ENCODE data around the gene SEMA3G.

The SEMA3G gene

DNA sequence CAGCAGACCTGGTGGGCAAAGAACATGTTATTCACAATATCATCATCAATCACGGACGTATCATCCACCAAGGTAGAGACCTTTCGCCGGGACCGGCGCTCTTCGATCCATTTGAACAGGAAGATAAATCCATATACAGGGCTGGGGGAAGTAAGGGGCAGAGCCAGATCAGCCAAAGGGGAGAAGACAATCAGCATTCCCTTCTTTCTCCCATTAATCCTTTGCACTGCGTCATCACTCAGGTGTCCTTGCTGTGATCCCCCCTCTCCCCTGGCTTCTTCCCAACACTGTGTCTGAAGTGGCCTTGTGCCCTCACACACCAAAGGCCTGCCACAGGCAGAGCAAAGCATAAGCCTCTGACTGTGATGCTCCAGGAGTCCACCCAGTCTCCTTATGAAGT lies 36.4 kb downstream of the SEMA3G start:
- DNase-seq = no peak

DNA sequence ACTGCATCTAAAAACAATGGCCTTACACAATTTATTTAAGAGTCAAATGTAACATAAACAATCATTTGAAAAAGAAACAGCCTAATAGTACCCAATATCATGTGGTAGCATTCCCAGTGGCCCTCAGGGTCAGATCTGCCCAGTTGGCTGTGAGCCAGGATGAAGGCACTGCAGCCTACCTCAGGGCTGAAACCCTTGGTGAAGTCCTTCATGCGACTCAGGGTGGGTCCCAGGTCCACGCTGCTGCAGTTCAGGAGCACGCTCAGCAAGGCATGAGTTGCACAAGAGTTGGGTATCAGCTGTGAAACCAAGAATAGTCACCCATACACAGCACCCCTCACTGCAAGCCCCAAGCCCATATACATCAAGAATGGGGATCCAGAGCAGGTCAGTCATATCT lies 37.1 kb downstream of the SEMA3G start:
- DNase-seq = no peak

DNA sequence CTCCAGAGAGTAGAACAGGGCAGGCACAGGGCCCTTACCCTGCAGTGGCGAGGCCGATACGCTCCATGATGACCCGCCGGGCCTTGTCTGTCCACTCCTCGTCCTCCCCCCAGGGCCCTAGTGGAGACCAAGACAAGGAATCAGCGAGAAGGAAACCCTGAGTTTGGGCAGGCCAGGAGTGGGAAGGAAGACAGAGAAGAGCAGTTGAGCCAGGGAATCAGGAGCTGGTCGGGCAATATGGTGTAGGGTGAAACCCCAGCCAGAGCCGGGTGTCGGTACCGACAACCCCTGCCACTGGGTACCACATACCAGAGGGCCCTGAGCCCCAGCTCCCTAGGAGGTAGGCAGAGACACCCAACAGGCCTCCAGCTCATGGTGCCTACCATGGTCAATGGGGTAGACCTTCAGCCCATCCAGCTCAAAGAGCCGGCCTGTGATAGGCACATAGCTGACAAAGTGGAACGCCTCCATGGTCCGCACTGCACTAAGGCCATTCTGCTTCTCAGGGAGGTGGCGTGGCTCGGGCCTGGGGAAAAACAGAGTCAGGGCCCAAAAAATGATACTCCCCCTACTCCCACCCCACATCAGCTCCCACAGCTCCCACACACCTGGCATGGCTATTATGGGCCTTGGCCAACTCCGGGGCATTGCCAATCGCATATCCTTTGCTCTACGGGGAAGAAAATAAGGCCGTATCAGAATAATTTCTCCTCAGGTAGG lies 38.0 kb downstream of the SEMA3G start:
- no peak for DNase-seq

DNA sequence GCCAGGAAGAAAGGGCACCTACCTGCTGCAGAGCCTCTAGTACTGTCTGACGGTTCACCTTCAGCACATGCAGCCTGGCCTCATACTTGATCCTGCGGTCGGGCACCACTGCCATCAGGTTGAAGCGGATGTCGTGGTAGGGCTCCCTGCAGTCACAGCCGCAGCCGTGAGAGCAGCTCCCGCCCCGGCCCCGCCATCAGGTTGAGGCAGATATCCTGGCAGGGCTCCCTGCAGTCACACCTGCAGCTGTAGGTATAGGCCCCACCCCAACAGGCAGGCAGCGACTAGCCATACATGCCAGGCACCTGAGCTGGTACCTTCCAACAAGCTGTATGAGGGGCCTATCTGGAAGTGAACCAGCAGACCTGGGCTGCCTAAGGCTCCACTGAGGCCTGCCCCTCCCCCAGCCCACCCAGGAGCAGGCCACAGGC lies 38.7 kb downstream of the SEMA3G start:
- DNase-seq = no peak

DNA sequence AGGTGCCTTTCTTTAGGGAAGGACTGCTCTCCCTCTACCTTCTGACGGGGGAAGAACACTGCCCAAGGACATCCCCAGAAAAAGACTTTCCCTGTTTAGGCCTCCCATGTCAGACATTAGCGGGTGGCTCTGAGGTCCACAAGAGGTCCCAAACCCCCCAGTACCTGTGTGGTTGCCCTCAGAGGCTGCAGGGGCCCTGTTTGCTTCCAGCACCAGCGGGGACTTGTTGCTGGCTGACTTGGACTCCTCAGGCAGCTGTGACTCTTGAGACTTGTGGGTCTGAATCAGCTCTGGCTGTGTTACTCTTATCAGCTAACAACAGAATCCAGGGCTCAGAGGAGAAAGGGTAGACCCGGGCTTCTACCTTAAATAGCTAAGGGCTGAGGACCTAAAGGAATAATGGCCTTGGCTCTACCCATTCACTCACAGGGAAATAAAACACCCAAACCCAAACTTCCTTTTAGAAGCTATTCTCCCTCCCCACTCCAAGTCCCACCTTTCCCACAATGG lies 39.2 kb downstream of the SEMA3G start:
- no peak for DNase-seq

DNA sequence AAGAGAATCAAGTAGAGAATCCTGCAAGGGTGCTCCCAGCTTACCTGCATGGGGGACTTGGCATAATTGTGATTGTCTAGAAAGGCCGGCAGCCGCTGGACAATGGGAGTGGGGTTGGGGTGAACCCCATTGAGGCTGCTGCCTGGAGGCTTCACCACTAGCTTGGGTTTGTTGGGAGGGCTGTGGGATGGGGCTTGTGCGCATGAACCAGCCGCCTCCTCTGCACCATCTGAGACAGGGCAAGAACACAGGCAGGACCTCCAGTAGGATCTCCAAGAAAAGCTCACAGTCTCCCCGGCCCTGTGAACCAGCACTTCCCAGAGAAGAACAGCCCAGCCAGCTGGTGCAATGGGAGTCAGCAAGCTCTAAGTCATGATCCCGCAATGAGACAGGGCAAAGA lies 39.8 kb downstream of the SEMA3G start:
- no peak for DNase-seq

DNA sequence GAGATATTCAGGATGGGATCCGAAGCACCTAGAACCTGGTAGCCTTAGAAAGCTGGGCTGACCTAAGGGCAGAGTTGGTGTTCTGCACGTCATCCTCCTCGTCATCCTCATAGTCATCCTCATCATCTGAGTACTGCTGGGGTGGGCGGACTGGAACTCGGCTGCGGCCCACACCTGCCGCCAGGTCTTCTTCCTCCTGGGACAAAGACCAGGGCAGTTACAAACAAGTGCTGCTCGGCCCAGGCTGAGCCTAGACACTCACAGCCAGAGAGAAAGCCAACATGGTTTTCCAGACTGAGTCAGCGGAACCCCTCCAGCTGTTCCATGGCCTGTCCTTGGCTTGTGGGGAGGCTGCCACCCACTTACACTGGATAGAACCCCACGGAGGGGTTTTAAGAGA lies 40.5 kb downstream of the SEMA3G start:
- DNase-seq = no peak

DNA sequence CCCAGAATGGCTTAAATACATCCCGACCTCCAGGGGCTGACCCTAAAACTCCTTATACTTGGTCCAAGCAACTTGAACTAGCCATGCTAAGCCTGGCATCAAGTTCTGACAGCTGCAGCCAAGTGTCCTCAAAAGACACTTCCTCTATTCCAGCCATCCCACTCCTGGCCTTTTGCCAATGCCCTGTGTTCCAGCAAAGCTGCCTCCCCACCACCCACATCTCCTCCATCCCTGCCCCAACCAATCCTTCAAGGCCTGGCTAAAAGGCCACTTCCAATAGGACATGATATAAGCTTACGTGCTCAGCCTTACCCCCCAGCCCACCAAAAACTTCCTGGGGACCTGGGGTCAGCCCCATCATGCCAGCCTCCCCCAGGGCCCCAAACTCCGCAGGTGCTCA lies 40.9 kb downstream of the SEMA3G start:
- peak; percentile 50 to 71 for DNase-seq

DNA sequence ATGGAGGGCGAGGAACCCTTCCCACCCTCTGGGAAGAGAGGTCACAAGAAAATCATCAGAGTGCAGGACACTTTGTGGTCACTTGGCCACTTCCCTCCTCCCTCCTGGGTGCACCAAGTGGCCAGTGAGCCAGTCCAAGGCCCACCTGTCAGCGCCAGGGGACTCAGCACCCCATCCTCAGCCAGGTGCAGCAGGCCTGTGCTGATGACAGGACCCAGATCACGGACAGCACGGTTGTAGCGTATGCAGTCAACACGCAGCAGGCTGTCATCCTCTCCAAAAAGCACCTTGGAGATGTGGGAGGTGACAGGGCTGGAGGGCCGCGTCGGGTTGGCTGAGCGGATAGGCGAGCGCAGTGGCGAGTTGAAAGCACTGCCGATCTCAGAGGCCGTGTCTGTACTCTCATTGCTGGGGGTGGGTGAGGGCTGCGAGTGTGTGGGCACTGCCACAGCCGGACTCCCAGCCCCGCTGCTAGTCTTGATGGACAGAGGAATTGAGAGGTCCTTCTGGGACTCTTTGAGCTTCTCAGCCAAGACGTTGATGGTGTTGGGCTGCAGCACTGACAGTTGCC lies 41.5 kb downstream of the SEMA3G start:
- DNase-seq = no peak

DNA sequence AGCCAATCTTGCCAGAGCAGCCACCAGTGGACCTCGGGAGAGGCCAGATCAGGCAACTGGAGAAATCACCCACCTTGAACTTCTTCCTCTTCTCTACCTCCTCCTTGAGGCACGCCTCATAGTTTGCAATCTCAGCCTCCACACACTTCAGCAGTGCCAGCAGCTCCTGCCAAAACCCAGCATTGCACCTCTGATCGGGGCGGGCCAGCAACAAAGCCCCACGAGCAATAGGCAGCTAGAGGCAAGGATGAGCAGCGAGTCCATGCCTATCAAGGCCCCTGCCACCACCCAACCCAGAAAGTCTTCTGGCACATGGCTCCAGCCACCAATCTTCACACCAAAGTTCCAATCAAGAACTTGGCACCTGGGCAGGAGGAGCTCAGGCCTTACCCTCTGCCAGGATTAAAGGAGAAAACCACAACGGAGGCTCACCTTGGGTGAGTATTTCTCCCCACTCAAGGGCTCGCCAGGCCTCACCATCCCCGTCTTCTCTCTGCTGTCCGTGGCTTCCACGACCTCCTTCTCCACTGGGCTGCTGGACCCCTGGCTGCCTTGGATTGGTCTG lies 42.1 kb downstream of the SEMA3G start:
- no peak for DNase-seq

DNA sequence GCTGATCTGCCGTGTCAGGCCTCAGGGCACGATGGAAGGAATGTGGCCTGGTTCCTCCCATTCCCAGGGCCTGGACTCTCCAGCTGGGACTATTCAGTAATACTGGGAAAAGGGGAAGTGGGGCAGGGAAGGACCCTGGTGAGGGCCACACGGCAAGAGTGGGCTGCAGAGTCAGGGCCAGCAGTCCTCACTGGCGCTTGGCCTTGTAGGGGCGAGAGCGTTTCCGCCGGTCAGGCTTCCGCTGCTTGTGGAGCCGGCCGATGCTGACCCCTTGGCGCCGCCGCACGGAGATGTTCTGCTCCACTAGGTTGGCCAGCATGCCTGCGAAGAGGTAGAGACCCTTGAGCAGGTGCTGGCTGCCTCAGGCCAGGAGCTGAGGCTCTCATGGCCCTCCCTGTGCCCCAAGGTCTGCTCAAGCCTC lies 42.8 kb downstream of the SEMA3G start:
- no peak for DNase-seq

DNA sequence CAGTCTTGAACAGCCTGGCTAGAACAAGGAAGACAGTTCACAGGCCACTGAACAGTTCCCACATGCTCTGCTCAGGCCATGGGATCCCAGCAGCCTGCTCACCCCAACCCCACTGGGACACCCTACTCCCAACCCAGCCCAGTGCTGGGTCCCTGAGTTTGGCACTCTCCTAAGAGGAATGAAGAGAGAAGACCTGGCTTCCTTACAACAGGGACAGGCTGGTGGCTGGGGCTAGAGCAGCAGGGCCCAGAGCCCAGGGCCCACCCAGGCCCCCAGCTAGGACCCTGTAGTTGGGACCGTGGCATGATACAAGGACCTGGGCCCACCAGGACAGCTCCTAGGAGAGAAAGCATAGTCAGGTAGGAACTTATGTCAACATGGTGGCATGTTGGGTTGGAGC lies 43.4 kb downstream of the SEMA3G start:
- DNase-seq = no peak

DNA sequence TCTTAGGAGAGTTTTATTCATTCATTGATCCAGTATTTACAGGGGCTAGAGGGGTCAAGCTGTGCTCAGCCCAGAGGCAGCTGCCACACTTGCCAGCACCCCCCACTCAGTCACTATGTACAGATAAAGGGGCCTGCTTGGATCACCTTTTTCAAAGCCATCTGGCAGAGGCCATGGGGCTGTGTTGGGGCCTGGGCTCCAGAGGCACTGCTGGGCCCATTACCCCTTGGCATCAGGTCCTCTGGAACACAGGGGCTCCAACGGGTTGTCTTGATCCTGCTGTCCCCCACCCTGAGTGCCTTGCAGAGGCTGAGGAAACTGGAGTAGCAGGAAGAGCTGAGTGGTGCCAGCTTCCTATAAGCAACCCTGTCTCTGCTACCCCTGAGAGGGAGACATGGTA lies 43.9 kb downstream of the SEMA3G start:
- no peak for DNase-seq

DNA sequence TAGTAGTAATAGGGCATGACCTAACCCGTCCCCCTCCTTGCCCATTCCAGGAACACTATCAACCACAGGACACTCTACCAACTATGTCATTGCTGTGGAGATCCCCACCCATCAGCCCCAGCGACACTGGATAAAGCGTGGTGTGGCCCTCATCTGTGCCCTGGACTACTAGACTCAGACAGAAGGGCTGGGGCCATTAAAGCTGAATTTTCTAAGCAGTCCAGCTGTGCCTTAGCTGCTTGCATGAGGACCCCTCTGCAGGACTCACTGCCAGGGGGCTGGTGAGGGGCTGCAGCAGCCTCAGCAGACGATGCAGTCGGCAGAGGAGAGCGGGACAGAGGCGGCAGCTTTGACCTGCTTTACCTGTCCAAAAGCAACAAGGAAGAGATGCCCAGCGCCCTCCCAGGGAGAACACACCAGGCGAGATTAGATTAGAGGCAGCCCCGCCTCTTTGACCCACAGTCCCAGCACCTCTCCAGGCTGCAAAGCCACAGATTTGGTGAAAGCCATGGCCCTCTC lies 44.6 kb downstream of the SEMA3G start:
- no peak for DNase-seq

DNA sequence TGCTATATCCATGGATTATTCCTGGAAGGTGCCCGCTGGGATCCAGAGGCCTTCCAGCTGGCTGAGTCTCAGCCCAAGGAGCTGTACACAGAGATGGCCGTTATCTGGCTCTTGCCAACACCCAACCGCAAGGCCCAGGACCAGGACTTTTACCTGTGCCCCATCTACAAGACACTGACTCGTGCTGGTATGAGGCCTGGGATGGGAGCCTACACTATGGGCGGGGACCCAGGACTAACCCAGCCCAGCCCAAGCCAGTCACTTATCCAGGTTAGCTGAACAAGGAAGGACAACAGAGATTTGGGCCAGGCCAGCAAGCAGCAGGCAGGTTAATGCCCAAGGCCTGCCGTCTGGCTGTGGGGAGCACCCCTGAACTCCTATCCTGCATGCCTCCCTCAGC lies 45.3 kb downstream of the SEMA3G start:
- DNase-seq = no peak

DNA sequence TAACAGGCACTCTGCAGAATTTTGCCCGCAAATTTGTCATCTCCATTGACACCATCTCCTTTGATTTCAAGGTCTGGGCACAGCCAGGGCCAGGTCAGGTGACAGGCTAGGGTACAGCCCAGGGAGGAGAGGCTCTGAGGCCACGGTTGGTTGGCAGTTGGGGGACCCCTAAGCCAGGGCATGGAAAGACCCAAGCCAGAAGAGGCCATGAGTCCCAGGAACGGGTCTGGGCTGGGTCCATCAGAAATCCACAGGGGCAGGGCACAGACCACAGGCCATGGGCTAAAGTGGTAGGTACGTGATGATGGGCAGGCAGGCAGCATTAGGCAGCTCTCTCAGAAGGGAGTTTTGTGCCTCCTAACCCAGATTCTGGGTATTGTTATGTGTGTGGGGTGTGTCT lies 45.8 kb downstream of the SEMA3G start:
- no peak for DNase-seq

DNA sequence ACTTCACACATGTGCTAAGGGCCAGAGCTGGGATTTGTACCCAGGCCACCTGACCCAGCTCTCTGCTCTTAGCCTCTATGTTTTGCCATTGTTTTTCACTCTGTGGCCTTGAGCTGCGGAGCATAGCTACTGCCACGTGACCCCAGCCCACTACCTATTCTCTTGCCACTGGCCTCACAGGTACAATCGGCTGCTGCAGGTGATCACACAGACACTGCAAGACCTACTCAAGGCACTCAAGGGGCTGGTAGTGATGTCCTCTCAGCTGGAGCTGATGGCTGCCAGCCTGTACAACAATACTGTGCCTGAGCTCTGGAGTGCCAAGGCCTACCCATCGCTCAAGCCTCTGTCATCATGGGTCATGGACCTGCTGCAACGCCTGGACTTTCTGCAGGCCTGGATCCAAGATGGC lies 46.2 kb downstream of the SEMA3G start:
- DNase-seq = no peak

DNA sequence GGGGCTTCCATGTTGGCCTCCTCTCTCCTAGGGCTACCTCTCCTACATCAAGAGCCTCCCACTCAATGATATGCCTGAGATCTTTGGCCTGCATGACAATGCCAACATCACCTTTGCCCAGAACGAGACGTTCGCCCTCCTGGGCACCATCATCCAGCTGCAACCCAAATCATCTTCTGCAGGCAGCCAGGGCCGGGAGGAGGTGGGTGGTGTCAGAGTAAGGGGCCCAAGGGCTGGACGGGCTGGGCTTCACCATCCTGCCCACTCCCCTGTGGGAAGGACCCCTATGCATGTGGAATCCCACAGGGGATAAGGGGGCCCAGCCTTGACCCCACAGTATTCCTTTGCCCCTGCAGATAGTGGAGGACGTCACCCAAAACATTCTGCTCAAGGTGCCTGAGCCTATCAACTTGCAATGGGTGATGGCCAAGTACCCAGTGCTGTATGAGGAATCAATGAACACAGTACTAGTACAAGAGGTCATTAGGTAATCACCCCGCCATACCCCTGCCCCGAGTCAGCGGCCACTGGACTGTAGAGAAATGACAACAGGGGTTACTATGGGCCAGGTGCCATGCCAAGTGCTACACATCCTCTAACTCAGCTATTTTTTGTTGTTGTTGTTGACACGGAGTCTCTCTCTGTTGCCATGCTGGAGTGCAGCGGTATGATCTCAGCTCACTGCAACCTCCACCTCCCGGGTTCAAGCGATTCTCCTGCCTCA lies 47.1 kb downstream of the SEMA3G start:
- no peak for DNase-seq

DNA sequence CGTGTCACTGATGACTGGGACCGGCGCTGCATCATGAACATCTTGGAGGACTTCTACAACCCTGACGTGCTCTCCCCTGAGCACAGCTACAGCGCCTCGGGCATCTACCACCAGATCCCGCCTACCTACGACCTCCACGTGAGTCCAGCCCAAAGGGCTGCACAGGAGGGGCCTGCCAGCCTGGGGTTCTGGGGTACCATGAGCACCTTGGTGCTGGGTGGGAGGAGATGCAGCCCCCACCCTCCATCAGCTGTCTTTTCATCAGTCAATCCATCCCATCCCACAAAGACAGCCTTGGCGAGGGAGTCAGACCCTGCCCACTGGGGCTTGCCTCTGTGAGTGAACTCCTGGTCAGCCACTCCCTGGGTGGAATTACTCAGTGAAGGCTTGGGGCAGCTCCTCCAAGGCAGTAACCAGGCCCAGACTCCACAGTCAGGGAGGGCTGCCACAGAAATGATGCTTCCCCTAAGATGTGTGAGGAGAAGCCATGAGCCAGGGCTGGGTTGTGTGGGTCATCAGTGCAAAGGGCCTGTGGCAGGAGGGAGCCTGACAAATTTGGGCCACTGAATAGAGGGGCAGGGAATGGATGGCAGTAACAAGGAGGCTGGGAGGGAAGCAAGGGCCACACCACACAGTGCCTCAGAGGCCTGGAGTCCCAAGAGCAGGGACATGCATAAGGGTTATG lies 47.9 kb downstream of the SEMA3G start:
- DNase-seq = no peak

DNA sequence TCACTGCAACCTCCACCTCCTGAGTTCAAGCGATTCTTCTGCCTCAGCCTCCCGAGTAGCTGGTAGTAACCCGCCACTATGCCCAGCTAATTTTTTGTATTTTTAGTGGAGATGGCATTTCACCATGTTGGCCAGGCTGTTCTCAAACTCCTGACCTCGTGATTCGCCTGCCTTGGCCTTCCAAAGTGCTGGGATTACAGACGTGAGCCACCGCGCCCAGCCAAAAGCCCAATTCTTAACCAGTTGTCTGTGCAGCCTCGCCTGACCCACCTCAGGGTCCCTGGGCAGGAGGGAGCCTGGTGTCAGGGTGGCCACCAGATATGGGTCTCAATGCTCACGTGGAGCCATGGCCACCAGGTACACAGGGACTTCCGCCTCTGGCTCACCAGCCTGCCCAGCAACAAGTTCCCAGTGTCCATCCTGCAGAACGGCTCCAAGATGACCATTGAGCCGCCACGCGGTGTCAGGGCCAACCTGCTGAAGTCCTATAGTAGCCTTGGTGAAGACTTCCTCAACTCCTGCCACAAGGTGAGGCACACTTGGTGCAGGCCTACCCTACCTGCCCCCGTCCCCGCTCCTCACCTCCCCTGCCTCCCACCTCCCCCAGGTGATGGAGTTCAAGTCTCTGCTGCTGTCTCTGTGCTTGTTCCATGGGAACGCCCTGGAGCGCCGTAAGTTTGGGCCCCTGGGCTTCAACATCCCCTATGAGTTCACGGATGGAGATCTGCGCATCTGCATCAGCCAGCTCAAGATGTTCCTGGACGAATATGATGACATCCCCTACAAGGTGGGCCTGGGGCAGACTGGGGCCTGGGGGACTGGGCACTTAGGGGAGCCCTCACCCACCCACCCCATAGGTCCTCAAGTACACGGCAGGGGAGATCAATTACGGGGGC lies 48.6 kb downstream of the SEMA3G start:
- no peak for DNase-seq

DNA sequence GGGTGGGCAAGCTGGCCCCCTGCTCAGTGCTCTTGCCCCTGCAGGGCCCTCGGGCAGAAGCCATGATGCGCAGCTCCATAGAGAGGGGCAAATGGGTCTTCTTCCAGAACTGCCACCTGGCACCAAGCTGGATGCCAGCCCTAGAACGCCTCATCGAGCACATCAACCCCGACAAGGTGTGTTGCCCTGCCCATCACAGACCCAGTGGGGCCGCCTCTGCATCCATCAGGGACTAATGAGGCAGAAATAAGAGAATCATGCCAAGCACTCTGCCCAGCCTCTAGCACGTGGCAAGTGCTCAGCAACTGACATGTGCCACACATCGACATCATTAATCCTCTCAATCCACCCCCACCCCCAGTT lies 49.4 kb downstream of the SEMA3G start:
- DNase-seq = no peak
